Endothelial cell (in vitro differentiated cells): ENCODE measurements around the gene CFAP73. TPM values are rescaled to one million over a fixed set of nuclear protein-coding genes. Genes with fewer than 3 reads are reported as not detected.

Source experiments
- DNase-seq: peaks from one replicate; pipeline ENCODE4 v3.0.0; 2021; ENCODE audit warnings: low spot score
- H3K27ac Mint-ChIP-seq: one replicate; pipeline ENCODE4 v1.8.0; 2021; ENCODE audit warnings: mixed read lengths, inconsistent platforms; ENCODE audit not compliant: unreplicated experiment
- H3K27me3 Mint-ChIP-seq: one replicate; pipeline ENCODE4 v1.8.0; 2021; ENCODE audit warnings: mild to moderate bottlenecking, moderate library complexity, mixed read lengths, inconsistent platforms; ENCODE audit not compliant: unreplicated experiment
- H3K36me3 Mint-ChIP-seq: one replicate; pipeline ENCODE4 v1.8.0; 2021; ENCODE audit warnings: mild to moderate bottlenecking, low read depth, mixed read lengths, inconsistent platforms; ENCODE audit not compliant: unreplicated experiment
- H3K4me1 Mint-ChIP-seq: one replicate; pipeline ENCODE4 v1.8.0; 2021; ENCODE audit warnings: mild to moderate bottlenecking, mixed read lengths, inconsistent platforms; ENCODE audit not compliant: unreplicated experiment
- H3K4me3 Mint-ChIP-seq: one replicate; pipeline ENCODE4 v1.8.0; 2021; ENCODE audit warnings: mild to moderate bottlenecking, mixed read lengths, inconsistent platforms; ENCODE audit not compliant: unreplicated experiment
- H3K9me3 Mint-ChIP-seq: one replicate; pipeline ENCODE4 v1.8.0; 2021; ENCODE audit warnings: mixed read lengths, inconsistent platforms; ENCODE audit not compliant: unreplicated experiment
- CTCF ChIP-seq: fragments of 200-600 bp; sonication (generic); IDR thresholded peaks from one replicate; pipeline ENCODE4 v1.5.0; 2021; ENCODE audit warnings: antibody characterized with exemption; ENCODE audit not compliant: unreplicated experiment
- total RNA-seq: library from RNA; stranded (reverse); fragmentation: NEBNext Ultra II Directional; extraction: Animal tissue kit (Norgen Biotek cat#: 25700); gene quantifications from one replicate; pipeline ENCODE4 v1.2.1, GENCODE V29; 2021; ENCODE audit not compliant: unreplicated experiment

CFAP73 gene
- total RNA-seq, 1 donor from 2014 or later, result not detected

- H3K9me3 Mint-ChIP-seq, result no peaks in the 10 kb centered on the region
- TF ChIP-seq CTCF, result no peak
- peaks cover 3% of the 10 kb centered on the region for H3K27me3 Mint-ChIP-seq
- H3K36me3 Mint-ChIP-seq, result peaks cover 33% of the 10 kb centered on the region
- H3K4me1 Mint-ChIP-seq, result no peaks in the 10 kb centered on the region
- H3K4me3 Mint-ChIP-seq, result no peak overlapping the region
- no peak for DNase-seq
- no peak overlapping the region for H3K27ac Mint-ChIP-seq
Measured at GRCh38 chr12:113170457-113170856, 20.9 kb downstream of the CFAP73 start.

- DNase-seq, result no peak
- no peaks in the 10 kb centered on the region for H3K9me3 Mint-ChIP-seq
- H3K4me1 Mint-ChIP-seq, result no peaks in the 10 kb centered on the region
- TF ChIP-seq CTCF, result no peak
- H3K27ac Mint-ChIP-seq, result no peak overlapping the region
- H3K36me3 Mint-ChIP-seq, result peaks cover 31% of the 10 kb centered on the region
- peak overlapping the region; percentile 72 for H3K4me3 Mint-ChIP-seq
- H3K27me3 Mint-ChIP-seq, result peaks cover 2% of the 10 kb centered on the region
Measured at GRCh38 chr12:113170926-113171325, 21.4 kb downstream of the CFAP73 start.

GRCh38 chr12:113171543-113171942, 22.0 kb downstream of the CFAP73 start:
- no peak for TF ChIP-seq CTCF
- Mint-ChIP-seq H3K36me3 (peaks cover 29% of the 10 kb centered on the region), H3K4me3 (no peak overlapping the region), H3K4me1 (no peaks in the 10 kb centered on the region), H3K9me3 (no peaks in the 10 kb centered on the region), H3K27ac (no peak overlapping the region), H3K27me3 (no peaks in the 10 kb centered on the region)
- no peak for DNase-seq

GRCh38 chr12:113172185-113172584, 22.7 kb downstream of the CFAP73 start:
- no peaks in the 10 kb centered on the region for H3K9me3 Mint-ChIP-seq
- DNase-seq, result no peak
- H3K36me3 Mint-ChIP-seq, result peaks cover 36% of the 10 kb centered on the region
- no peaks in the 10 kb centered on the region for H3K4me1 Mint-ChIP-seq
- peaks cover 1% of the 10 kb centered on the region for H3K27me3 Mint-ChIP-seq
- no peak for TF ChIP-seq CTCF
- no peak overlapping the region for H3K4me3 Mint-ChIP-seq
- no peak overlapping the region for H3K27ac Mint-ChIP-seq

- Mint-ChIP-seq H3K4me3 (no peak overlapping the region), H3K36me3 (peaks cover 45% of the 10 kb centered on the region), H3K4me1 (no peaks in the 10 kb centered on the region), H3K27me3 (peaks cover 3% of the 10 kb centered on the region), H3K9me3 (no peaks in the 10 kb centered on the region), H3K27ac (no peak overlapping the region)
- TF ChIP-seq CTCF, result no peak
- no peak for DNase-seq
Measured at GRCh38 chr12:113173081-113173698, 23.7 kb downstream of the CFAP73 start.
